Islet of Langerhans (tissue), 1 donor: ENCODE results near the gene FOXC2.

Experiments used
- FAIRE-seq: peaks from one replicate; lab custom pipeline; 2011; peaks lifted over from hg19 to GRCh38; lab: Jason Lieb, UNC

FOXC2 gene

GRCh38 chr16:86618431-86619238 is 52.0 kb downstream of the FOXC2 start:
- no peak for FAIRE-seq
